Measurements from ENCODE around the gene ITPRIPL2. TPM values are rescaled to one million over a fixed set of nuclear protein-coding genes. Genes with fewer than 3 reads are reported as not detected.

The ITPRIPL2 gene
- total and polyA plus RNA-seq, 2 of the 13 experiments (the other 11 are each of a cell fraction or from before 2014, with no cell fraction given) = 5.9 to 12.6 TPM

GRCh38 chr16:19093631-19094541 lies 19.9 kb upstream of the ITPRIPL2 start (continued):
- TF ChIP-seq PAXIP1 (CRISPR knock-in tag; conservative IDR thresholded peaks at IDR 0.05) (peak; percentile 87), CREM (IDR thresholded peaks at IDR 0.05) (peak; percentile 30; the same call in 1 of the 2 replicates), CREM (CRISPR knock-in tag; IDR thresholded peaks at IDR 0.05) (no peak), ESRRA (CRISPR knock-in tag; IDR thresholded peaks at IDR 0.05; ENCODE audit: low read depth) (no peak), HOXA3 (CRISPR knock-in tag; IDR thresholded peaks at IDR 0.05) (peak; percentile 11; the same call in 1 of the 2 replicates), ZNF10 (CRISPR knock-in tag; IDR thresholded peaks at IDR 0.05; ENCODE audit: borderline replicate concordance, low read depth) (no peak), ELF3 (CRISPR knock-in tag; IDR thresholded peaks at IDR 0.05) (peak; percentile 55; the same call in 1 of the 2 replicates), ZNF547 (CRISPR knock-in tag; IDR thresholded peaks at IDR 0.05) (0 out of 2 replicates have a peak, but pooled peaks have one; percentile 13), U2AF2 (IDR thresholded peaks at IDR 0.05; ENCODE audit: low read depth, low read length) (no peak), ZNF749 (CRISPR knock-in tag; IDR thresholded peaks at IDR 0.05; ENCODE audit: borderline replicate concordance) (0 out of 2 replicates have a peak, but pooled peaks have one; percentile 60), KDM1A (CRISPR knock-in tag; IDR thresholded peaks at IDR 0.05) (0 out of 2 replicates have a peak, but pooled peaks have one; percentile 1), NCOA2 (CRISPR knock-in tag; IDR thresholded peaks at IDR 0.05) (0 out of 2 replicates have a peak, but pooled peaks have one; percentile 8), ZBTB14 (CRISPR knock-in tag; IDR thresholded peaks at IDR 0.05) (no peak), NR2C2 (CRISPR knock-in tag; IDR thresholded peaks at IDR 0.05; ENCODE audit: borderline replicate concordance) (no peak), EP300 (IDR thresholded peaks at IDR 0.05; ENCODE audit: low read depth in 2 of 2, low read length in 2 of 2) (0 out of 4 replicates have a peak, but pooled peaks of 1 of the 2 experiments have one; percentile 18), EP300 (CRISPR knock-in tag; IDR thresholded peaks at IDR 0.05; ENCODE audit: borderline replicate concordance) (no peak)
- TF ChIP-seq, protein P1, sequence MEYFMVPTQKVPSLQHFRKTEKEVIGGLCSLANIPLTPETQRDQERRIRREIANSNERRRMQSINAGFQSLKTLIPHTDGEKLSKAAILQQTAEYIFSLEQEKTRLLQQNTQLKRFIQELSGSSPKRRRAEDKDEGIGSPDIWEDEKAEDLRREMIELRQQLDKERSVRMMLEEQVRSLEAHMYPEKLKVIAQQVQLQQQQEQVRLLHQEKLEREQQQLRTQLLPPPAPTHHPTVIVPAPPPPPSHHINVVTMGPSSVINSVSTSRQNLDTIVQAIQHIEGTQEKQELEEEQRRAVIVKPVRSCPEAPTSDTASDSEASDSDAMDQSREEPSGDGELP (IDR thresholded peaks at IDR 0.05; ENCODE audit: borderline replicate concordance, low read depth) = peak; percentile 58; the same call in 1 of the 2 replicates

All from HepG2 (cell line).